Measurements from ENCODE around the gene LAMA5.

The LAMA5 gene

DNA sequence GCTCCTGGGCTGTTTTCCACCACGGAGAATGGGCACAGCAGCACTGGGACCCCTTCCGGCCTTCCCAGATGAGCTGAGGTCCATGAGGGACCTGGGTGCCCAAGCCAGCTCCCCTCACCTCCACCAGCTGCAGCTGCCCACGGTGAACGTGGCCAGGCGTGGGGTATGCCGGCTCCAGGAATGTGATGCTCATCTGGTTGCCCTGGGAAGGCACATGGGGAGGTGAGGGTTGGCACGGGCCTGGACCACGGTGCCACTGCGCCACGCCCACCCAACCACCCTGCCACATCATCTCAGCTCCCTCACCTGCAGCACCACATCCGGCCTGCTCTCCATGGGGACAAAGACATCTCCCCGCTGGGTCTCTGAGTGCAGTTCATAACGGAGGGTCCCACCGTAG lies 40.6 kb downstream of the LAMA5 start:
- DNase-seq (ENCODE audit: low spot score): no peak

DNA sequence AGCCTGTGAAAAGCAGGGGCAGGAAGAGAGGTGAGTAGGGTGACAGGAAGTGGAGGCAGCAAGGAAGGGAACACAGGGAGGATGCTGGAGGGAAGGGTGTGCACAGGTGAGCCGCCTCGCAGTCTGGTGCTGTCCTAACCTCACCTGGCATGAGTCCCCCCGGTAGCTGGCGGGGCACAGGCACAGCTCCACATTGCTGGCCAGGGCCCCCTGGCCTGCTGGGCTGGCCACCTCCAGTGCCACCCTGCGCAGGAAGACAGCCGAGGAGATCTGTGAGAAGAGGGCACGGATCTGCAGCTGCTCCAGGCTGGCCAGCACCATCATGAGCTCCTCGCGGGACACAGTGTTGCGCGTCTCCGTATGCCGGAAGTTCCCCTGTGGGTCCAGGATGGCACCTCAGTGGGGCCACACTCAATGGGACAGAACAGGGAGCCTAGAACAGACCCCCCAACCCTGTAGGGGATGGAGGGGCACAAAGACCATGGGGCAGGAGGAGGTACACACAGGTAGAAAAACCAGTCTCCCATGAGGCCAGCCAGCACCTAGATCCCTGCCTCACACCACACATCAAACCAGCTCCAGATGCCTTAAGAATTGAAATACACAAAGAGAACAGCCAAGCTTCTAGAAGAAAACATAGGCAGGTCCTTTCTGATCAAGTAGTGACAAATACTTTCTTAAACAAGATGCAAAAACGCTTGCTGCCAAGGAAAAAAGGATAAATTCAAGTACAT lies 41.8 kb downstream of the LAMA5 start:
- DNase-seq (ENCODE audit: low spot score): no peak

DNA sequence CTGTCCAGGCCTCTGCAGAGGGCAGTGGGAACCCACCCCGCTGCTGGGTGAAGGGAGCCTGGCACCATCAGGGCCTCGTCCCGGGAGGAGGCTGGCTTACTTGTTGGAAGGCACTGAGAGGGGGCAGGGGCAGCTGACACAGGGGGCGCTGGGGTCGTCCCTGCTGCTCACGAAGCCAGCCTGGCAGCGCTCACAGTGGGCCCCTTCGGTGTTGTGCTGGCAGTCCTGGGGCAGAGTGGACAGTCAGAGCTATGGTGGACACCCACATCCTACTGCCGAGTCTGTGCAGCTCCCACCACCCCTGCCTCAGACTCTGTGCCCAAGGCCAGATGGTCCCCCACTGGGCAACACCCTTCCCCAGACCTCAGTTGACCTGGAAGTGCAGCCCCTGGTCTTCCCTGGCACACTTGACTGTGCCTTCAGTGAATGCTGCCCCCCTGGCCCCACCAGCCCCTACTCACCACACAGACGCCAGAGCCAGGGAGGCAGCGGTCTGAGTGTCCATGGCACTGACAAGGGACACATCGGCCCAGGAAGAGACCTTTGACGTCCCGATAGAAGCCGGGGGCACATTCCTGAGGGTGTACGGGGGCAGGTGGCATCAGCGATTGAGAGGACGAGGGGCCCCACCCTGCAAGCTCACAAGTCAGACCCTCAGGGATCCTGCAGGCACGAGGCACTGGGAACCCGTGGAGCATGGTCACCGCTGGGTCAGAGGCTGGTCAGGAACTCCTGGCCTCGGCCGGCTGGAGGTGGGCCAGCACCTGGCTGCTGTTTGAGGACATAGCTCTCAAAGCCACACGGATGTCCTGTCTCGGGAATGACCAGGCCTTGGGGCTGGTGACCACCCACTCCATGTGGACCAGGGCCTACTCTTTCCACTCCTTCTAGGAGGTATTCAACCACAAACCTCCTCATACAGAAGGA lies 42.9 kb downstream of the LAMA5 start:
- no peak for DNase-seq (ENCODE audit: low spot score)

DNA sequence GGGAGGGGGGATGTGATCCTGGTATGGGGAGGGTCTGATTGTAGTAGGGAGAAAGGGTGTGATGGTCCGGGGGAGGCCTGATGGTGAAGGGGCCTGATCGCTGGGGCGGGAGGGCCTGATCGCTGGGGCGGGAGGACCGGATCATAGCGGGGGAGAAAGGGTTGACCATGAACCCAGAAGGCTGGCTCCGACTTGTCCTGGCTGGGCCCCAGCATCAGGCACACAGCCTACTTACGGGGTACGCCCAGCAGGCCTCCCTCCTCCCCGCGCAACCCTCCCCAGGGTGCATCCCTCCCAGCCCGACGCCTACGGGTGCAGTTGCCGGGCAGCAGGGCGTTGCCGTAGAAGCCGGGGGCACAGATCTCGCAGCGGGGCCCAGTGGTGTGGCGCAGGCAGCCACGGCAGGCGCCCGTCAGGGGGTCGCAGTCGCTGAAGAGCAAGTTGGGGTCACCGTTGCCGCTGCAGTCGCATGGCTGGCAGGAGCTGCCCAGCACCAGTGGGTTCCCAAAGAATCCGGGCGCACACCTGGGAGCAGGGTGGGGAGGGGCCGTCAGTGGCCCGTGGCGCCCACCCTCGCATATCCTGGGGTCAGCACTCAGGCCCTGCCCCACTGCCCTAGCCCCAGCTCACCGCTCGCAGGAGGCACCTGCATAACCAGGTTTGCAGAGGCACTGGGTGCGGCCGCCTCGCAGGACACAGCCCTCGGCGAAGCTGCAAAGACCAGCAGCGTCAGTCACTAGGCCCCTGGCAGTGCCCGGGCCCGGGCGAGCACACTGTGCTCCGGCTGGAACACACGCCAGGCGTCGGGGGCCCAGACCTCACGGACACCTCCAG lies 43.7 kb downstream of the LAMA5 start:
- DNase-seq (ENCODE audit: low spot score): no peak

DNA sequence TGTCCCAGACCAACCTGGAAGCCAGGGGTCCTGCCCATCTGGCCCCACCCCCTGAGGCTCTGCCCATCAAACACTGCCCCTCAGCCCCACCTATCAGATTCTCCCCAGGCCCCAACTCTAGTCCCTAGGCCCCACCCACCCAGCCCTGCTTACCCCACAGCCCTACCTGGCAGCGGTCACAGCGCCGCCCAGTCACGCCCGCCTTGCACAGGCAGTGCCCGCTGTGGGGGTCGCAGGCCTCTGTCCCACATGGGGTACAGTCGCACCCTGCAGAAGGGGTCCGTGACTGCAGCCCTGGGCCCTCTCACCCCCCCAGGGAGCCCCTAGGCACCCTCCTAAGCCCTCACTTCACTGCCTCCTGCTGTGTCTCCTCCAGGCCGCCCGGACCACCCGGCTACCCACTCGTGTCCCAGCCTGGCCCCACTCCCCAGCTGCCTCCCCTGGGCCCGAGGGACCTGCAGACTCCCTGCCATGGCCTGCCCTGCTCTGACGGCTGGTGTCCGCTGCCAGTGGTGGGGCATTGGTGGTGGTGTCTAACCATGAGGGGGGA lies 44.5 kb downstream of the LAMA5 start:
- DNase-seq (ENCODE audit: low spot score): peak; percentile 45

DNA sequence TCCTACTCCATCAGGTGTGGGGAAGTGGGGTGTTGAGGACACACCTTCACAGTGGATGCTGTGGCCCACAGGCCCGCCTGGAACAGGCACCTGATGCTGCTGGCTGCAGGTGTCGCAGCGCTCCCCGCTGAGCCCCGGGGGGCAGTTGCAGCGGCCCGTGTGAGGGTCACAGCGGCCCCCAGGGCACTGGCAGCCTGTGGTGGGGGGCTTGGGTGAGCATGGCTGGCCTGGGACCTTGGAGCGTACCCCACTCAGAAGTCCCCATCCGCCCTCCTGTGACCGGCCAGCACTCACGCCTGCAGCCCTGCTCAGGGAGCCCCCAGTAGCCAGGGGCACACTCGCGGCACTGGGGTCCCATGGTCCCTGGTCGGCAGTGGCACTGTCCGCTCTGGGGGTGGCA lies 45.1 kb downstream of the LAMA5 start:
- DNase-seq (ENCODE audit: low spot score): no peak

DNA sequence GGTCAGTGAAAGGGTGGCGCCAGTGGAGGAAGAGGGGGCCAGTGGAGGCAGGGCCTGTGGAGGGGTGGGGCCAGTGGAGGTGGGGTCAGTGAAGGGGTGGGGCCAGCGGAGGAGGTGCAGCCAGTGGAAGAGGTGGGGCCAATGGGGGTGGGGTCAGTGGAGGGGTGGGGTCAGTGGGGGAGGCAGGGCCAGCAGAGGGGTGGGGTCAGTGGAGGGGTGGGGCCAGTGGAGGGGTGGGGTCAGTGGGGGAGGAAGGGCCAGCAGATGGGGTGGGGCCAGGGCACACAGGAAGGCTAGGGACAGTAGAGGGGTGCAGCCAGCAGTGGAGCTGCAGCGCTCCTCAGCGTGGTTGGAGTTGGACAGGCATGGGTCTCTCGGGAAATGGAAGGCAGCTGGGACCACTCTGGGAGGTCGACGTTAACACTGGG lies 45.6 kb downstream of the LAMA5 start:
- peak; percentile 88 for DNase-seq (ENCODE audit: low spot score)

DNA sequence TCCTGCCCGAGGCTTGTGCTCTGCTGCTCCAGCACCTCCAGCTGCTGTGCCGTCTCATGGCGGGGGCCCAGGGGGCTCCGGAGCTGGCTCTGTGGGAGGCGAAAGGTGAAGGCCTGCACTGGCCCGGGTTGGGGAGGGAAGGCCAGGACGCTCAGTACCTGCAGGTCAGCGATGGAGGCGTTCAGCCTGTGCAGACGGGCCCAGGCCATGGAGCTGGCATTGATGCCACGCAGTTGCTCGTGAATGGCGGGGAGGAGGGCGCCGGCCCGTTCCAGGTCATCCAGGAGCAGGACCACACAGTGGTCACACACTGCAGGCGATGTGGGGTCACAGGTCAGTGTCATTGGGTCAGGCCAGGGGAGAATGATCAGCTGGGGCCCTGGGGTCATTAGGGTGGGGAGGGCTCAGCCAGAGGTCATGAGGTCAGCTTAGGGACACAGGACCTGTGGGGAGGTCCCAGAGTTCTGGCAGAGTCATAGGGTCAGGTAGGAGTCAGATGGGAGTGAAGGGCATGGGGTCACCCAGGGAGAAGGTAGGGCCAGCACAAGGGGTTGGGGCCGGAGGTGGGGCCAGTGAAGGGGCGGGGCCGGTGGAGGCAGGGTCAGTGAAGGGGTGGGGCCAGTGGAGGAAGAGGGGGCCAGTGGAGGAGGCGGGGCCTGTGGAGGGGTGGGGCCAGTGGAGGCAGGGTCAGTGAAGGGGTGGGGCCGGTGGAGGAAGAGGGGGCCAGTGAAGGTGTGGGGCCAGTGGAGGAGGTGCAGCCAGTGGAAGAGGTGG lies 46.3 kb downstream of the LAMA5 start:
- DNase-seq (ENCODE audit: low spot score): peak; percentile 80

DNA sequence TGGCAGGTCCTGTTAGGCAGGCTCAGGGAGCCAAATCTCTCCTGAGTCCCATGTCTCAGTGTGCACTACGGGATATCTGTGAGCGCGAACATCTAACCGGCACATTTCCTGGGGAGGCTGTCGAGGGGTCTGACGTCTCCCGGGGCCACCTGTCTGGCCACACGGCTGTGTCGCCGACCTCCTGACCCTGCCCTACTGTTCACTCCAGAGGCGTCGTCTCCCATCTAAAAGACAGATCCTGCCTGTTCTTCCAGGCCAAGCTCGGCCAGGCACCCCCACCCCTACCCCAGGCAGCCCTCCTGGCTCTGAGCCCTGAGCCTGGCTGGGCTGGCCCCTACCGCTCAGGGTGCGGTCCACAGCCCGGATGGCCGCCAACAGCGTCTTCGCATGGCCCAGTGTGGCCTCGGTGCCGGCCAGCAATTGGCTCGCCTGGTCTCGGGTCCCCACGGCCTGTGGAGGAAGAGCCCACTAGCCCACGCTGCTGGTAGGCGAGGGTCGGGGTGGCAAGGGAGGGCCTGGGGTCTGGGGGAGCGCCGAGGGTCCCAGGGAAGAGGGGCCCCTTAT lies 47.7 kb downstream of the LAMA5 start:
- DNase-seq (ENCODE audit: low spot score): no peak

DNA sequence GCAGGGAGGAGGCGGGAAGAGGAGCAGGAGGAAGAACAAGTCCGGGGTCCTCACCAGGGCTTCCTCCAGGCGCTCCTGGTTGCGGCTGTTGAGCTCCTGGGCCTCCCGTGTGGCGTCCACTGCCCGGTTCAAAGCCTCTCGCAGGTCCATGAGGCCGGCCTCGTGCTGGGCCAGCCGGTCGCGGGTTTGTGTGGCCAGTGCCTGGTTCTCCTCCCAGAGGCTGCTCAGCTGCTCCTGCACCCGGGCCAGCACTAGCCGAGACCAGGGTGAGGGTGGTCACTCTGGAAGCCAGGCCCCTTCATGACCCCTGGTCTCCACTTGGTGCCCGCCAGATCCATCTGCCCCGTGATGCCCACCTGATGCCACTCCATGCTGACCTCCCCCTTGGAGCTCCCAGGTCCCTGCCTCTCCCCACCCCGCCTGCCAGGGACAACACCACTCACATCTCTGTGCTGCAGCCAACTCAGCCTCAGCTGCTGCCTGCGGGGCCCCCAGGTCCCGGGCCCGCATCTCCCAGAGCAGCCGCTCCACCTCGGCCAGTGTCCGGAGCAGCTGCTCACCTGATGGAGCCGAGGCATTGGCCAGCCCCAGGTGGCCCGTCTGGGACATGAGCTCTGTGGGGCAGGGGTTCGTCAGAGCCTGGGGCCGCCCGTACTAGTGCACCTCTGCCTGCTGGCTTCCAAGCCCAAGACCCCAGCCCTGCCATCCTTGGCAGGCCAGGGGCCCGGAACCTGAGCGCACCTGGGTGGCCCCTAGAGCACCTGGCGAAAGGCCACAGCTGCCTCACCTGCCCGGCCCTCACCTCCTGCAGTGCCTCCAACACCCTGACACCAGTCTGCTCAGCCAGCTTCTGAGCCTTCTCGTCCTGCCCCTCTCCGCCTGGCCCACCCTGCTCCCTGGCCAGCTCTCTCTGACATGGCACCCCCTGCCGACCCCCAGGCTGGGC lies 48.4 kb downstream of the LAMA5 start:
- no peak for DNase-seq (ENCODE audit: low spot score)

DNA sequence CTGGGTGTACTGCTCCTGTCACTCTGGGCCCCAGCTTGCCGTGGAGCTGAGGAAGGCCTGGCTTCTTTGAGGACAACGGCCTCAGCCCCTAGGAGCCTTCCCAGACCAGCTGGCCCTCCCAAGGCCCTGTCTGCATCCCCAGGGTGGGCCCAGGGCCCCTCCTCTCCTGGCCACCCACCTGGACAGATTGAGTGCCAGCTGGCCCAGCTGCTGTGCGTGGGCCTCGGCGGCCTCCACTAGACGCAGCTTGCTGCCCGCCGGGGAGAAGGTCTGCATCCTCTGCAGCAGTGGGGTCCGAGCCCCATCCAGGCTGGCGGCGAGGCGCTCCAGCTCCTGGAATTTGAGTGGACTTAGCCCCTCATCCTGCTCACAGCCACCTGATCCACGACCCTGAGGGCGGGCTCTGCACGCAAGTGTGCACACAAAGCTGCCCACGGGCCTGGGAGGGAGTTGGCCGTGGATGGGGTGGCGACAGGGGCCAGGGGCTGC lies 49.9 kb downstream of the LAMA5 start:
- no peak for DNase-seq (ENCODE audit: low spot score)

DNA sequence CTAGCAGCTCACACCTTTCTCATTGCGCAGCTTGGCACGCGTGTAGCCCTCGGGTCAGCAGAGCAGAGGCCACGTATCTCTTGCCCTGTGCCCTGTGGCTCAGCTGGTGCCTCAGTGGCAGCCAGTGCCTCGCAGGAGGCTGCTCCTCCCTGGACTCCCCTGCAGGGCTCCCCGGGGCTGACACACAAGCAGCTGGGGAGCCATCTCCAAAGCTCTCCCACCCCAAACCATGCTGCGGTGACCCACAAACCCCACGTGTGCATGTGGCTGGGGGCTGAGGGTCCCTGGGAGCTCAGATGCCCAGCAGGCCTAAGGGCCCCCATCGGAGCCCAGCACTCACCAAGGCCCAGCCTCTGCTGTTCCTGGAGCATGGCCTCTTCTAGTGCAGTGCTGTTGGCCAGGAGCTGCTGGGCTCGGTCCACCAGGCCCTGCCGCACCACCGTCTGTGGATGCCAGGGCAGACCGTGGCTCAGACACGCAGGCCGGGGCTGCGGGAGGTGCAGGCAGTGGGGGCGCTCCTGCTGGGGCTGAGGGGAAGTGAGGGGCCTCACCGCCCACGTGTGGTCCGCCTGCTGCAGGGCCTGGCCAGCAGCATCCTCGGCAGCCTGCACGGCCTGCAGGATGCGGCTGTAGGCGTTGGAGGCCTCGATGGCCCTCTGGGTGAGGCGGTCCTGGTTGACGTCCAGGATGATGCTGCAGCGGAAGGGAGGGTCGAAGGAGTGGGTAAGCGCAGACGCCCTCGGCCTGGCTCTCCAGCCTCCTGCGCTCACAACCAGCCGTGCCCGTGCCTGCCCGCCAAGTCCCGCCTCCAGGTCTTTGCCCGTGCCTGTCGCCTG lies 50.6 kb downstream of the LAMA5 start:
- DNase-seq (ENCODE audit: low spot score): no peak

DNA sequence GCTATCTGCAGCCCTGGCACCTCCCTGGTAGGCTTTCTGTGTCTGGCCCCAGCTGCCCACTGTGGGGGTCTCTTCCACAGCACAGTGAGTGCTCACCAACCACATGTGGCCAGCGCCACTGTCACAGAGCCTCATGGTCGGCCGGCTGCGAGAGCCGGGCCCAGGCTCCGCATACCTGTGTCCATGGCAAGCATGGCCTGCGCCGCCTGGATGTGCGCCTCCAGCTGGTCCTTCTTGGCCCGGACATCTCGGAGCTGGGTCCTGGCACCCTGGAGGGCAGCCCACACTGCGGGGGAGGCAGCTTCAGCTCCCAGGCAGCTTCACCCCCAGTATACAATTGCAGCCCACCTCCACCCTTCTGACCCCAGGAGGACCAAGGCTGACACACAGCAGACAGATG lies 51.3 kb downstream of the LAMA5 start:
- no peak for DNase-seq (ENCODE audit: low spot score)

DNA sequence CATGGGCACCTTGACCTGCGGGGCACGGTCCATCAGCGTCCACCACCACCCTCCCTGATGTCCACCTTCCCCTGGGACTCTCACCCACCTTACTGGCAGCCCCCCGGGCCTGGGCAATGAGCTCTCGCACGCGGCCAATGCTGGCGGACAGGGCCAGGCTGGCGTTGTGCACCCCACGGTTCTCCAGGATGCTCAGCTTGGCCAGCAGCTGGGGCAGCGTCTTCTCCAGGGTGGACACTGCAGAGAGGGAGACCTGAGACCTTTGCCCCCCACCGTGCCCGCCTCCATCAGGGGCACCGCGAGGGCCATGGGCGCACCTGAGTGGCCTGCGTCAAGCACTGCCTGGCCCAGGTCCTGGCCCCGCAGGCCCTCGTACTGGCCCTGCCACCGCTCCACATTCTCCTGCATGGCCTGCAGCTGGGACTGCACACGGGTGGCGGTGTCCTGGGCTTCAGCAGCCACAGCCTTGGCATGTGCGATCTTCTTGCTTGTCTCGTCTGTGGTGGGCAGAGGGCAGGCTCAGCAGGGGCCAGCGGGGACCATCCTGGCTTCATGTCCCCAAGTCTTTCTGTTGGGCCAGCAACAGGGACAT lies 52.3 kb downstream of the LAMA5 start:
- no peak for DNase-seq (ENCODE audit: low spot score)

DNA sequence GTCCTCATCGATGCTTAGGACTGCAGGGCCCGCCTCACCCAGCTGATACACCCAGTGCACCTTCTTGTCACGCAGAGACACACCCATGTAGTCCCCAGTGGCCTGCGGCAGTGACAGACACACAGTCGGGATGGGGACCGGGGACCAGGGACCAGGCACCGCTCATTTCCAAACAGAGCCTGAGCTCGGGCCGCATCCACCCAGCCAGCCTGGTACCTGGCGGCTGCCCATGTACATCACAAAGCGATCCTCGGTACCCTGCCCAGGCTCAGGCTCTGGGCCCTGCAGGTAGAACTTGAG lies 52.8 kb downstream of the LAMA5 start:
- no peak for DNase-seq (ENCODE audit: low spot score)

DNA sequence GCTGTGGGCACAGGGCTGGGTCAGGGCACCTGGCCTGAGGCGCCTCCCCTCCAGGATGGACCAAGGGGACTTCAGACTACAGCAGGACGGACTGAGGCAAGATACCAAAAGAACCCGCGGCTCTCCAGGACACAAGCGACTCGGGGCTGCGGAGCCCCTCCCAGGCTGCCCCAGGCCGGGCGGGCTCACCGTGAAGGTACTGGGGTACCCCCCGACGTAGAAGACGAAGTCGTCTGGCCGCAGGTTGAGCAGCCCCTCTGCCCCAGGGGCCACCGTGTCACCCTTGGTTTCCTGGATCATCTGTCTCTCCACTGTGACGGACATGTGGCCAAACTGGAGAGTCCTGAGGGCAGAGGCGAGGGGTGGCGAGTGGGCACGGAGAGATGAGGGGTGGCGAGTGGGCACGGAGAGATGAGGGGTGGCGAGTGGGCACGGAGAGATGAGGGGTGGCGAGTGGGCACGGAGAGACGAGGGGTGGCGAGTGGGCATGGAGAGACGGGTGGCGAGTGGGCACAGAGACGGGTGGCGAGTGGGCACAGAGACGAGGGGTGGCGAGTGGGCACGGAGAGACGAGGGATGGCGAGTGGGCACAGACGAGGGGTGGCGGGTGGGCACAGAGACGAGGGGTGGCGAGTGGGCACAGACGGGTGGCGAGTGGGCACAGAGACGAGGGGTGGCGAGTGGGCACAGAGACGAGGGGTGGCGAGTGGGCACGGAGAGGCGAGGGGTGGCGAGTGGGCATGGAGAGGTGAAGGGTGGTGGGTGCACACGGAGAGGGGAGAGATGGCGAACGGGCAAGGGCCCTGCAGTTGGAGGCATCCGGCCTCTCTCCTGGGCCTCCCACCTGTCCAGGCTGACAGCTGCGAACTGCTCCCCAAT lies 53.4 kb downstream of the LAMA5 start:
- DNase-seq (ENCODE audit: low spot score): no peak

DNA sequence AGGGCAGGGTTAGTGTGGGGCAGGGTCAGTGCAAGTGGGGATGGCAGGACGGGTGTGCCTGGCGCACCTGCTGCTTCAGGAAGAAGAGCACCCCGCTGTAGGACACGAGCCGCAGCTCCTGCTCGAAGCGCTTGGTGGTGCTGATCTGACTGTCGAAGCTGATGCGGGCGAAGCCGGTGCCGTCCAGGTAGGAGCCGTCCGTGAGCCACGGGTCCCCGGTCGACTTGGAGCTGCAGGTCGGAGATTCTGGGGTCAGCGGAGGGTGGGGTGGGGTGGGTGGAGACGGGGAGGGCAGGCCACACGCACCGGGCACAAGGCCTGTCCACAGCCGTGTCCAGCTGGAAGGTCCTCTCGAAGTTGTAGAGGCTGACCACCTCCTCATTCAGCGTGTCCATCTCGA lies 54.1 kb downstream of the LAMA5 start:
- DNase-seq (ENCODE audit: low spot score): no peak

DNA sequence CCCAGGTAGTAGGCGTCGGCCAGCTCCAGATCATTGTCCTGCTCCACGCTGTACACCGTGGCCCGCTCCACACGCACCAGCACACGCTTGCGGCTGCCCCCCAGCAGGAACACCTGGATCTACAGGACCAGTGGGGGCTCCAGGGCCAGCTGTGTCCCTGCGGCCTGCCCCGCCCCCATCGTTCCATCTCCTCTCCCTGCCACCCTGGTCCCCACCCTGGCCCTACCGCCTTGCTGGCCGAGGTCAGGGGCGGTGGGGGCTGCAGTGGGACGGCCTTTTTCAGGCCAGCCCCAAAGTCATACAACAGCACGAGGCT lies 54.5 kb downstream of the LAMA5 start:
- DNase-seq (ENCODE audit: low spot score): no peak

All from iPS-NIHi11 (cell line).